IMR-90 (cell line): ENCODE results near the gene CCDC71. TPM values are rescaled to one million over a fixed set of nuclear protein-coding genes. Genes with fewer than 3 reads are reported as not detected.

Source experiments
- ATAC-seq: fragments of 200-7000 bp; cut with Tn5 transposase; 2 replicates; pipeline ENCODE4 v1.9.1; 2020; ENCODE audit warnings: low read depth, mild to moderate bottlenecking, moderate library complexity
- BruUV-seq: library from RNA; stranded (reverse); fragments of 400-500 nt; replicated peaks from 2 replicates; lab custom pipeline; 2021; lab: Mats Ljungman, UMichigan
- CTCF ChIA-PET: fragments of 300-600 bp; formaldehyde crosslinking; extraction: SDS; loops from one replicate; lab custom pipeline; 2021; ENCODE audit warnings: antibody characterized with exemption; lab: Yijun Ruan, JAX
- POLR2A ChIA-PET: fragments of 300-600 bp; sonication (Branson Sonifier 250); formaldehyde crosslinking; loops from one replicate; lab custom pipeline; 2022; ENCODE audit warnings: antibody characterized with exemption; ENCODE audit not compliant: unreplicated experiment; lab: Charles Lee
- DNase-seq: peaks from one replicate; pipeline ENCODE4 v3.0.0; 2013
- H2AFZ ChIP-seq: replicated peaks from 2 replicates; pipeline ENCODE3; 2013; ENCODE audit warnings: low read length, mild to moderate bottlenecking; ENCODE audit not compliant: poor library complexity
- H2AK5ac ChIP-seq: 2 replicates; pipeline ENCODE4 v1.6.1; 2013; ENCODE audit warnings: low read depth, low read length, inconsistent platforms
- H2AK9ac ChIP-seq: replicated peaks from 2 replicates; pipeline ENCODE3; 2013; ENCODE audit warnings: mild to moderate bottlenecking, low read depth, low read length, moderate library complexity; ENCODE audit not compliant: poor library complexity
- H2BK120ac ChIP-seq: 2 replicates; pipeline ENCODE4 v1.6.1; 2013; ENCODE audit warnings: low read depth, low read length, inconsistent platforms
- H2BK15ac ChIP-seq: 3 replicates; pipeline ENCODE4 v1.6.1; 2013; ENCODE audit warnings: low read depth, low read length, inconsistent platforms
- H2BK20ac ChIP-seq: 2 replicates; pipeline ENCODE4 v1.6.1; 2013; ENCODE audit warnings: low read depth, mild to moderate bottlenecking, inconsistent platforms, low read length, moderate library complexity
- H2BK5ac ChIP-seq: 2 replicates; pipeline ENCODE4 v1.6.1; 2013; ENCODE audit warnings: mild to moderate bottlenecking, low read depth, low read length, inconsistent platforms; ENCODE audit not compliant: poor library complexity, severe bottlenecking
- H3K14ac ChIP-seq: replicated peaks from 2 replicates; pipeline ENCODE4 v1.6.1; 2013; ENCODE audit warnings: low read depth, low read length, inconsistent platforms
- H3K18ac ChIP-seq: 2 replicates; pipeline ENCODE4 v1.6.1; 2013; ENCODE audit warnings: low read depth, low read length, control low read depth
- H3K23ac ChIP-seq: 2 replicates; pipeline ENCODE4 v1.6.1; 2013; ENCODE audit warnings: low read depth, low read length, inconsistent platforms
- H3K27ac ChIP-seq: 2 replicates; pipeline ENCODE4 v1.5.1; 2013; ENCODE audit warnings: mild to moderate bottlenecking, control low read depth, low read length; ENCODE audit not compliant: insufficient read depth
- H3K27me3 ChIP-seq: 2 replicates; pipeline ENCODE4 v1.6.1; 2013; ENCODE audit warnings: low read length; ENCODE audit not compliant: control insufficient read depth, insufficient read depth
- H3K36me3 ChIP-seq: 2 replicates; pipeline ENCODE4 v1.6.1; 2013; ENCODE audit warnings: low read length, mixed read lengths; ENCODE audit not compliant: control insufficient read depth, insufficient read depth
- H3K4ac ChIP-seq: 2 replicates; pipeline ENCODE4 v1.6.1; 2013; ENCODE audit warnings: low read depth, low read length, inconsistent platforms
- H3K4me1 ChIP-seq: 2 replicates; pipeline ENCODE4 v1.6.1; 2013; ENCODE audit warnings: low read length, mixed read lengths; ENCODE audit not compliant: control insufficient read depth, insufficient read depth
- H3K4me2 ChIP-seq: 2 replicates; pipeline ENCODE4 v1.6.1; 2013; ENCODE audit warnings: low read depth, mild to moderate bottlenecking, control low read depth, low read length, moderate library complexity
- H3K4me3 ChIP-seq: 2 replicates; pipeline ENCODE4 v1.5.1; 2013; ENCODE audit warnings: low read depth, mild to moderate bottlenecking, control low read depth, low read length, moderate library complexity; ENCODE audit not compliant: insufficient read depth
- H3K56ac ChIP-seq: 2 replicates; pipeline ENCODE4 v1.6.1; 2013; ENCODE audit warnings: low read length, inconsistent platforms; ENCODE audit not compliant: insufficient read depth; ENCODE audit errors: extremely low read depth
- H3K79me1 ChIP-seq, 2 experiments: 2 replicates each; pipeline ENCODE4 v1.6.1; 2013; ENCODE audit warnings: low read length in 2 of 2, inconsistent platforms in 1 of 2, low read depth in 1 of 2
- H3K9ac ChIP-seq: 2 replicates; pipeline ENCODE4 v1.6.1; 2013; ENCODE audit warnings: low read depth, low read length, control low read depth
- H3K9me1 ChIP-seq: 2 replicates; pipeline ENCODE4 v1.6.1; 2013; ENCODE audit warnings: low read length, inconsistent platforms; ENCODE audit not compliant: insufficient read depth
- H3K9me3 ChIP-seq: 2 replicates; pipeline ENCODE4 v1.6.1; 2013; ENCODE audit warnings: low read length; ENCODE audit not compliant: control insufficient read depth, insufficient read depth
- H4K20me1 ChIP-seq: 2 replicates; pipeline ENCODE4 v1.6.1; 2013; ENCODE audit warnings: low read length, inconsistent platforms; ENCODE audit not compliant: insufficient read depth
- H4K5ac ChIP-seq: 2 replicates; pipeline ENCODE4 v1.6.1; 2013; ENCODE audit warnings: mild to moderate bottlenecking, low read depth, low read length, control low read depth
- H4K8ac ChIP-seq, 2 experiments: 2 replicates each; pipeline ENCODE4 v1.6.1; 2013; ENCODE audit warnings: low read depth in 2 of 2, low read length in 2 of 2, control low read depth in 1 of 2, inconsistent platforms in 1 of 2
- H4K91ac ChIP-seq: 2 replicates; pipeline ENCODE4 v1.6.1; 2013; ENCODE audit warnings: low read depth, low read length, inconsistent platforms; ENCODE audit not compliant: insufficient read depth
- BHLHE40 ChIP-seq: fragments of 150-350 bp; IDR thresholded peaks from 2 replicates; pipeline ENCODE4 v1.6.1; 2016; ENCODE audit warnings: mild to moderate bottlenecking, low read depth, low read length
- CEBPB ChIP-seq: IDR thresholded peaks from 2 replicates; pipeline ENCODE4 v1.6.1; 2012; ENCODE audit warnings: low read depth, low read length, improper control_type of control experiment
- CHD1 ChIP-seq: IDR thresholded peaks from 2 replicates; pipeline ENCODE4 v1.6.1; 2012; ENCODE audit warnings: low read depth, low read length, improper control_type of control experiment
- CTCF ChIP-seq: conservative IDR thresholded peaks from 2 replicates; pipeline ENCODE4 v1.5.1; 2012; ENCODE audit warnings: mild to moderate bottlenecking, low read depth, low read length, improper control_type of control experiment
- ELK1 ChIP-seq: fragments of 150-350 bp; IDR thresholded peaks from 2 replicates; pipeline ENCODE4 v1.6.1; 2016; ENCODE audit warnings: low read depth, mild to moderate bottlenecking, low read length, moderate library complexity, borderline replicate concordance
- FOS ChIP-seq: fragments of 150-350 bp; IDR thresholded peaks from 2 replicates; pipeline ENCODE4 v1.6.1; 2016; ENCODE audit warnings: low read depth, low read length
- MAFK ChIP-seq: IDR thresholded peaks from 2 replicates; pipeline ENCODE4 v1.6.1; 2012; ENCODE audit warnings: low read depth, low read length, improper control_type of control experiment
- MAZ ChIP-seq: IDR thresholded peaks from 2 replicates; pipeline ENCODE4 v1.6.1; 2012; ENCODE audit warnings: low read depth, mild to moderate bottlenecking, low read length, improper control_type of control experiment, moderate library complexity, borderline replicate concordance
- MXI1 ChIP-seq: IDR thresholded peaks from 2 replicates; pipeline ENCODE4 v1.6.1; 2012; ENCODE audit warnings: low read depth, mild to moderate bottlenecking, low read length, moderate library complexity, borderline replicate concordance
- NFE2L2 ChIP-seq: fragments of 150-350 bp; IDR thresholded peaks from 2 replicates; pipeline ENCODE4 v1.6.1; 2016; ENCODE audit warnings: low read depth, mild to moderate bottlenecking, low read length
- POLR2A ChIP-seq: IDR thresholded peaks from 2 replicates; pipeline ENCODE4 v1.6.1; 2012; ENCODE audit warnings: mild to moderate bottlenecking, low read depth, low read length
- RAD21 ChIP-seq: IDR thresholded peaks from 2 replicates; pipeline ENCODE4 v1.6.1; 2012; ENCODE audit warnings: low read length, improper control_type of control experiment
- RCOR1 ChIP-seq: IDR thresholded peaks from 2 replicates; pipeline ENCODE4 v1.6.1; 2012; ENCODE audit warnings: mild to moderate bottlenecking, low read length, improper control_type of control experiment; ENCODE audit not compliant: insufficient replicate concordance
- RFX5 ChIP-seq: IDR thresholded peaks from 2 replicates; pipeline ENCODE4 v1.8.0; 2012; ENCODE audit warnings: low read depth, mild to moderate bottlenecking, low read length, moderate library complexity
- SMC3 ChIP-seq: fragments of 150-350 bp; IDR thresholded peaks from 2 replicates; pipeline ENCODE4 v1.6.1; 2016; ENCODE audit warnings: low read depth, mild to moderate bottlenecking, antibody characterized with exemption, low read length, moderate library complexity
- USF2 ChIP-seq: fragments of 150-350 bp; IDR thresholded peaks from 2 replicates; pipeline ENCODE4 v1.6.1; 2017; ENCODE audit warnings: mild to moderate bottlenecking, antibody characterized with exemption, low read length, low read depth
- WGBS, 2 experiments: methylation state at CpG; one replicate each; pipeline versions ENCODE4 v1.1.5 to v1.1.7; 2013; ENCODE audit warnings: missing lambda C conversion rate in 2 of 2; ENCODE audit not compliant: insufficient read length in 1 of 2; ENCODE audit errors: extremely low coverage in 2 of 2; 5-methylcytosine and 5-hydroxymethylcytosine counted together
- dilution Hi-C: fragments of 300-500 bp; cut with HindIII; formaldehyde crosslinking; loops from one replicate; pipeline ENCODE4 v1.14.3; 2018; ENCODE audit warnings: low sequenced_read_pairs; ENCODE audit not compliant: unreplicated experiment
- in situ Hi-C: fragments of 300-500 bp; cut with MboI; formaldehyde crosslinking; loops from 3 replicates; pipeline ENCODE4 v1.14.3; 2019; ENCODE audit warnings: low sequenced_read_pairs, inconsistent platforms, mixed read lengths
- intact Hi-C: fragments of 100-400 bp; cut with micrococcal nuclease; formaldehyde crosslinking; loops from 2 replicates; pipeline ENCODE4 v1.10.0; 2022
- polyA plus RNA-seq, 3 experiments: library from polyadenylated mRNA; depleted of rRNA; stranded (reverse); fragments of >200 nt; gene quantifications; 2 replicates each; pipeline ENCODE4 v1.2.3, GENCODE V29; 2012; ENCODE audit warnings: low replicate concordance in 1 of 3
- total RNA-seq: library from RNA; depleted of rRNA; stranded (reverse); fragments of >200 nt; gene quantifications from 2 replicates; pipeline ENCODE4 v1.2.3, GENCODE V29; 2012

CCDC71 gene
- total and polyA plus RNA-seq, 2 of the 4 experiments (the other 2 are of a cell fraction): 29.4 to 35.9 TPM

GRCh38 chr3:49182682-49183081 is 16.6 kb upstream of the CCDC71 start:
- Histone ChIP-seq H4K5ac (no peak overlapping the region), H2AK5ac (no peak overlapping the region), H3K9ac (no peak overlapping the region), H2BK20ac (no peak overlapping the region), H3K9me1 (no peaks in the 10 kb centered on the region), H3K9me3 (no peaks in the 10 kb centered on the region), H3K27ac (no peak overlapping the region), H3K4ac (no peak overlapping the region), H3K4me2 (no peak overlapping the region), H2BK15ac (no peak overlapping the region), H3K23ac (no peak overlapping the region), H4K20me1 (no peaks in the 10 kb centered on the region), H3K79me1 (no peaks in the 10 kb centered on the region), H3K14ac (no peak overlapping the region), H4K8ac (no peak overlapping the region), H3K18ac (no peak overlapping the region), H3K4me3 (no peak overlapping the region), H3K4me1 (no peaks in the 10 kb centered on the region), H2BK120ac (no peak overlapping the region), H3K56ac (no peak overlapping the region), H3K27me3 (peaks cover 3% of the 10 kb centered on the region), H3K36me3 (no peaks in the 10 kb centered on the region), H2AK9ac (no peak overlapping the region), H2AFZ (no peak overlapping the region), H2BK5ac (no peak overlapping the region), H4K91ac (no peak overlapping the region)
- whole genome bisulfite sequencing, 2 experiments: 86% methylated on average over 8 of the region's 24 CpGs; no CpG with 5 or more reads in 1 of the 2 experiments
- dilution Hi-C loops: no loop called here
- BruUV-seq: no TSS peak
- ChIA-PET CTCF (no interaction called here), POLR2A (no interaction called here)
- in situ Hi-C loops: no loop called here
- intact Hi-C loops: no loop called here
- TF ChIP-seq MAFK: no peak
- no peak for TF ChIP-seq CHD1
- TF ChIP-seq CTCF: no peak
- no peak for TF ChIP-seq FOS
- TF ChIP-seq RCOR1: no peak
- TF ChIP-seq ELK1: no peak
- TF ChIP-seq NFE2L2: no peak
- TF ChIP-seq USF2: no peak
- TF ChIP-seq POLR2A: no peak
- TF ChIP-seq SMC3: no peak
- no peak for TF ChIP-seq CEBPB
- TF ChIP-seq MXI1: no peak
- no peak for TF ChIP-seq BHLHE40
- no peak for TF ChIP-seq RAD21
- no peak for TF ChIP-seq MAZ
- TF ChIP-seq RFX5: no peak
- DNase-seq (no peak), ATAC-seq (no peak)
